HG03066 (cell line): ENCODE measurements around the gene ACSL3.
"Not testable (repeated sequence)": the region's sequence is repeated elsewhere in the genome, so short reads cannot be mapped to it uniquely, and the experiment has no call there.

Source experiments
- ATAC-seq: cut with Tn5 transposase; IDR thresholded peaks from one replicate; pipeline ENCODE4 v1.9.1; 2021; ENCODE audit warnings: low read depth; ENCODE audit not compliant: unreplicated experiment

The ACSL3 gene

DNA sequence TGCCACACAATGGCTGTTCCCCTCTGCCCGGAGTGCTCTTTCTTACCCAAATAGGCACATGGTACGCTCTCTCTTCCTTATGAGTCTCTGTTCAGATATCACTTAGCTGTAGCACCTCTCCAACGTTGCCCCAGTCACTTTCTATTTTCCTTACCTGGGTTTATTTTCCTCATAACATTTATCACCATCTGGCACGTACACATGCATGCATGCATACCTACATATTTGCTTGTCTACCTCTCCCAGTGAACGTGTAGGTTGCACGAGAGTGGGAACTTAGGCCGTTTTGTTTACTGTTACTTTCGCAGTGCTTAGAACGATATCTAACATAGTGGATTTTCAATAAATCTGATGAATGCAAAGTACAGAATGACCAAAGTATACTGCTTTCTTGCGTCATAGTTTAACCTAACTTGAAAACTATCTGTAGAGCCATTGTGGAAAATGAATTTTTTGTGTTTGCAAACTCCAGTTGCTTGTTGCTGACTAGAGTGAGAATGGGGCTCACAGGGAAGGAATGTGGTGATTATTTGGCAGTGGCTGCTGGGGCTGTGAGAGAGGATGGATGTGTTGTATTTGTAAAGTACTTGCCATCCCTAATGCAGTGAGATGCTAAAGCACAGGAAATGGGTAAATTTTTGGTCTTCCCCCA lies 47.1 kb downstream of the ACSL3 start:
- no peak for ATAC-seq

DNA sequence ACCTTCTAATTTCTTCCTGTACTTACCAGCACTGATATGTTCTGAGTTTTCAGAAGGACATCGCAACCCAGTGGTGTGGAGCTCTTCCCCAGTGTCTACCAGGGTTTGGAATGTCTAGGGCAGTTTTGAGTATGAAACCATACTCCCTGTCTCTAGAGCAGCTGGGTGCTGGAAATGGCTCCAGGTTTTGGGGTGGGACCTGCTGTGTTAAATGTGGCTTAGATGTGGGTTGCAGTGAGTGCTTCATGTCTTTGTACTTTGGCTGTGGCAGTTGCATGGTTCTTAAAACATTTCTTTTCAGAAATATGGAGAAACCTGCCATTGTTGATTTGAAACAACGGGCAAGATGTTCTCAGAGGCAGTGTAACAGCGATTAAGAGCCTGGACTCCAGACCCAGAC lies 48.5 kb downstream of the ACSL3 start:
- ATAC-seq, result no peak

DNA sequence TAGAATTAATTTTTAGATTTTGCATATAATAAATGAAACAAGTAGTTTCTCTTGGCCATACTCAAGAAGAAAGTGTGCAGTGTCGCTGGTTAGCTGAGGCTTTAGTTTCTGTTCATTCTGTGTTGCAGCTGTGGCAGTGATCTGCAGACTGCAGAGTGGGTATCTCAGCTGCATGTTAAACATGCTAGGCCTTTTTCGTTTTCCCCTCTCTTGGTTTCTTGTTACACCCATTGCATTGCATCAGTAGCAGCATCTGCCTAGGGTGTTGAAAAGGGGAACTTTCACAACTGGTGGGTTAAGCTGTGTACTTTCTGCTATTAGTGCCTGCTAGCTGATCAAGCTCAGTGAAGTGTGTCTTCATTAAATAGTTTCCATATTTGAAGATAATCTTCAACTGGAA lies 51.3 kb downstream of the ACSL3 start:
- peak; percentile 95 for ATAC-seq

DNA sequence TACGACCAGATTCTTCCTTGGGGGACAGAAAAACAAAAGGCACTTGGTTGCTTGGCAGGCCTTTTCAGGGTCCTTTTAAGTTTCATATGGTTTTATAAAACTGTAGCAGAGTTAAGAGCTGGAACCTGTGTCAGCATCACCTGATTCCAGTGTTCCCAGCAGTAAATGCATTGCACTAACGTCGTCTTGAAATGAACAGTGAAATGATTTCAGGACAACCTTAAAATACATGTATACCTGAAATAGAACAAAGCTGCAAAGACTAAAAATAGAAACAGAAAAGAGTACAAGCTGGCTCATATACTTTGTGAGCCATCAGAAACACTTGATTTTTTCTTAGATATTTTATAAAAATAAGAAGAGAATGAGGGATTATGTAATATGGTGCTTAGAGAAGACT lies 51.9 kb downstream of the ACSL3 start:
- ATAC-seq, result no peak

DNA sequence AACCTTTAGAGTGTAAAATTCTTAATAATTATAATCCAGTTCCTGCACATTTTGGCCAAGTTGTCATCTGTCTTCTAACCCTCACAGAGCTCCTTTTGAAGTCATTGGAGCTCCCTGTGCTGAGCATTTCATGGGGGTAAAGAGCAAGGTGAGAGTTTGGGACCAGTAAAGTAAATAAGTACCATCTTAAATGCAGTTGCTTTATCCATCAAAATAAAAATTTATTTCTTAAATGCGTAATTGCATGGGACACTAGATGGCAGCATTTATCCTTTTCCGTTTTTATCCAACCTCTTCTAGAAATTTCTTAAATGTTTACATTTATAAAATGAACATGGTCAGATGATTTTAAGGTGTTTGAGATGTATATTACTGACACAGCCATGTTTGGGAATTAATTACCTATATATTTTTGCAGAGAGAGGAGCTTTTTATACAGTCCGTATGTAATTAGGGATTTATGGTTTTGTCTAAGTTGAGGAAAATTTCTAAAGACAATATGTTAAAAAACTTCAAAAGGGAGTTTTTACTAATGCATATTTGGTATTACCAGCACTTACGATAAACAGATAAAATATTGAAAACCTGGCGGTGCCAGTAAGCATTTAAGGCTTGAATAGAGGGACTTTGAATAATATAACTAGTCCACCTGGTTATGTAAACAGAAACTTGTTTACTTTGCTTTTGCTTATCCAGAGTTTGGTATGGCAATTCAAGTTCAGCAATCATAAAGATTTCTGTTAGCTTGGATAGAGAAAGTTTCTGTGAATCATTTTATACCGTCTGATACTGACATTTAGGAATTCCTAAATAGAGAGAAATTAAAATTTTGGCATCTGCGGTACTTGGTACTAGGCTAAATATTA lies 54.5 kb downstream of the ACSL3 start:
- no peak for ATAC-seq

DNA sequence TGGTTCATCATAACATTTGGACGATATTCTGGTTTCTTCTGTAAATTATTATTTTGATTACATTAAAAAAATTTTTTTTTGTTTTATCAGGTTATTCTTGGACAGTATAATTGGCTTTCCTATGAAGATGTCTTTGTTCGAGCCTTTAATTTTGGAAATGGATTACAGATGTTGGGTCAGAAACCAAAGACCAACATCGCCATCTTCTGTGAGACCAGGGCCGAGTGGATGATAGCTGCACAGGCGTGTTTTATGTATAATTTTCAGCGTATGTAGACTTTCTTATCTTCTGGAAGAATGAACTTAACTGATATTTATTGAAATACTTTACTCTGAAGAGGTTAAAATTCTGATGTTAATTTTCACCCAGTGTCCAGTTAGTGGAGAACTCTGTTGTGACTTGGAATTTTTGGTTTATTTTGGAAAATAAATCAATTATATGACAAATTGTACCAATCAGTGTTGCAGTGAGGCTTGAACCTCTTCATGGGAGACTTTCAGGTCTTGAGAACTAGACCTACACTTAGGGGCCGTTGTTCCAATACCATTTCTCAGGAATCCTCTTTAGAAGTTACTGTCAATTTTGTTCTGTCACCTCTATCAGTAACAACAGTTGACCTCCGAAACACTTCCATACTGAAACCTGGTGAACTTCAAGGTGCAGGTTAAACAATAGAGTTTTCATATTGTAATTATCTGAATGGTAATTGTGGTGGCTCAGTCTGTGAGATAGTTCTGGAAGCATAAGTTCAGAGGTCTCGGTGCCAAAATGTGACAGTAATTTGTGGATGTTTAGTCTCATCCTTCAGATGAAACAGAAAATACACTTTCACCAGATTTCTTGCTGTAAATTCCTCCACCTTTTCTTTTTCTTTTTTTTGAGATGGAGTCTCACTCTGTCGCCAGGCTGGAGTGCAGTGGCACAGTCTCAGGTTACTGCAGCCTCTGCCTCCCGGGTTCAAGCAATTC lies 55.7 kb downstream of the ACSL3 start:
- no peak for ATAC-seq

DNA sequence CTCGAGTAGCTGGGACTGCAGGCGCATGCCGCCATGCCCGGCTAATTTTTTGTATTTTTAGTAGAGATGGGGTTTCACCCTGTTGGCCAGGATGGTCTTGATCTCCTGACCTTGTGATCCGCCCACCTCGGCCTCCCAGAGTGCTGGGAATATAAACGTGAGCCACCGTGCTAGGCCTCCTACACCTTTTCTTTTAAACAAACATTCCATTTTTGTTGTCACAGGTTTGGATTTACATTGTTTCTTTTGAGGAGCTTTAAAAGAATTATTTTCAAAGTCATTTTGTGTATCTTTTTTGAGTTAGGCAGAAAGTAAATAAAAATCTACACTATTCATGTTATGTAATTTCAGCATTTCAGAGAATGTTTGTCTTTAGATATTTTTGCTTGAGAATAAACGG lies 56.4 kb downstream of the ACSL3 start:
- ATAC-seq, result not testable (repeated sequence)

DNA sequence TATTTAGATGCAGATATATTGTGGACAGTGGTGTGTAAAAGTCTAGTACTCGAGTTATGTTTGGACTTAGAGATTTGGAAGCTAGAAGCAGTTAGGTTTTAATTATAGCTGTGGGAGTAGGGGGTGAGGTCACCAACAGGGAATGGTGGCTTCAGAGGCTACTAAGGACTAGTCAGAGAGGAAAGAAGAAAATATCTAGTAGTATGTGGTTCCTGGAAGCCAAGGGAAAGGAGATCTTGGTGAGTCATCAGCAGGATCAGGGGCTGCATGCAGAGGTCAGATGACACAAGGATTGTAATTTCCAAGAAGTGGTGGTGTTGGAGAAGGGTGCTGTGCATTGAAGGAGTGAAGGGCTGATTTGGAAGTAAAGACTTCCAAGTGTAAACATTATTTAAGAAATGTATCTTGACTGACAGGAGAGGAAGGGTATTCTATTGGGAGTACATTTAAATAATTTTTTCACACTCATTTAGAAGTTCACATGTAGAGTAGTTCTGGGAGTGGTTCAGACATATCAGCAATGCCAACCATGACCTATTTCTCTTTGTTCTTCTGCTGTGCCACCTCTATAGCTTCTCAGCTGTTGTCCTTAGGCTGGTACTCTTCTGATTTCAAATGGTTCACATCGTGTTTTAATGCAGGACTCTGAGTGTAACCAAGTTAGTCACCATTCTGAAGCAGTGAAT lies 59.1 kb downstream of the ACSL3 start:
- no peak for ATAC-seq

DNA sequence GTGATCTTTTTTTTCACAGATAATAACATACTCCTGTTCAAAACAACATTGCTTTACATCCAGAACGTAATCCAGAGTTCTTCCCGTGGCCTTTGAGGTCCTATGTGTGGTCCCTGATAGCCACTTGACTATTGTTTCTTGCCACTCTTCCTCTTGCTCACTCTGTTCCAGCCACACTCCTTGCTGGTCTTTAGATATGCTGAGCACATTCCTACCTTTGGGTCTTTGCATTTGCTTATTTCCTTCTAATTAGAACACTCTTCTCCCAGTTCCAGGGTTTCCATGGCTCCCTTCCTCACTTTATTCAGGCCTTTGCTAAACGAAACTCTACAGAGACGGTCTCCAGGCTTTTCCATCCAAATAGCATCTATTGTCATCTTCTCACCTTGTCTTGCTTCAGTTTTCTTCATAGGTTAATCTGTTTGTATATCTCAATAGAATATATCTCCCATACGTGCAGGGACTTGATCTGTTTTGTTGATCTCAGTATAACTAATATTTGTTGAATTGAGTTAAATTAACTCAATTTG lies 59.9 kb downstream of the ACSL3 start:
- no peak for ATAC-seq

DNA sequence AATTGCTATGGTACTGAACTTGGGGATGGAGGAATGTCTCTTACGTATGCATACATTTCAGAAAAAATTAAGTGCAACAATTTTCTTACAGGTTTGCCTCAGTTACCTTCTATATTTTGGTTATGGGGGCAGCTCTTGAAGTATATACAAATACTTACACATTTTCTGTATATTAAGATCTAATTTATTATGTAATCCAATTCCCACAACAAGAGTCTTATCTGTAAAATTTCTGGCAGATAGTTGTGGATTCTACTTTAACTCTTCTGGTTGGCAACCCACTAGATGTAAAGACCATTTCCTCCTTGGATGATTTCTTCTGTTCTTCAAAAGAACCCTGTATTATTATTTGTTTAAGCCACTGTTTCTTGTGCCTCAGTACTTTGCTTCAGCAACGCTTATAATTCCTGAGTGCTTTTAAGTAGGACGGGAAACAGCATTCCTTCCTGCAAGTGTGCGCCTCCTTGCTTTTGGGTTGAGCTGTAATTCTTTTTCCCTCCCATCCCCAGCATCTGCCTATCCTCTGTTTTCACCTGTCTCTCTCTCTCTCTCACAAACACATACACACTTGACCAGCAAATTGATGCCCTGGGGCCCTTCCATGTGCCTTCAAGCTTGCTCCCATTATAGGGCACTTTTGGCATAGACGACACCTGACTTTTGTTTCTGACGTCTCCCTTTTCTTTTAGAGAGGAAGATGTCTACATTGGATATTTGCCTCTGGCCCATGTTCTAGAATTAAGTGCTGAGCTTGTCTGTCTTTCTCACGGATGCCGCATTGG lies 61.4 kb downstream of the ACSL3 start:
- no peak for ATAC-seq

DNA sequence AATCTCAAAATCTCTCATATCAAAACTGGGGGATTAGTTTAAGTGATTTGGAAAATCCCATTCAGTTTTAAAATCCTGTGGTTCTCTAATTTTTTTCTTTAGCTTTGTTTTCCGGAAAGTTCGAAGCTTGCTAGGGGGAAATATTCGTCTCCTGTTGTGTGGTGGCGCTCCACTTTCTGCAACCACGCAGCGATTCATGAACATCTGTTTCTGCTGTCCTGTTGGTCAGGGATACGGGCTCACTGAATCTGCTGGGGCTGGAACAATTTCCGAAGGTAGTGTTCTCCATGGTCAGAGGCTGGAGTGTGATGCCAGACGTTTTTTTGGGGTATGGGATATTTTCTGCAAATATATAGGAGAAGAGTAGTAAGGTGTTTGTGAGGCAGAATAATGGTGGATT lies 66.1 kb downstream of the ACSL3 start:
- ATAC-seq, result no peak

DNA sequence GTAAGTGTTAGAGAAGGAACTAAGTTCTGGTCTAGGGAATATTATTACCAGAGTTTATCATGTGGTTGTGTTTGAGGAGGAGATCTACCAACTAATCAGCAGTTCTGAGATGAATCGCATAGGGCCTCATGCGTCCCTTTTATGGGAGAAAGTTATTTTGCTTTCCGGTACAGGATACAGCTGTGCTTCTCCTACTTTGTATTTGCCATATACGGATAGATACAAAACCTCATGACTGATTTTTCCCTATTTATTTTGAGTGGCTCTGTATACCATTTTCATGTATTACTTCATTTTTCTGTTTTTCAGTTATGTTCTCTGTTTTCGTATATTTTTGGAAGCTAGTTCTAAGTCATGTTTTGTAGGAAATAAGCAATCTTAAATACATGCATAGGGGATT lies 66.8 kb downstream of the ACSL3 start:
- no peak for ATAC-seq

DNA sequence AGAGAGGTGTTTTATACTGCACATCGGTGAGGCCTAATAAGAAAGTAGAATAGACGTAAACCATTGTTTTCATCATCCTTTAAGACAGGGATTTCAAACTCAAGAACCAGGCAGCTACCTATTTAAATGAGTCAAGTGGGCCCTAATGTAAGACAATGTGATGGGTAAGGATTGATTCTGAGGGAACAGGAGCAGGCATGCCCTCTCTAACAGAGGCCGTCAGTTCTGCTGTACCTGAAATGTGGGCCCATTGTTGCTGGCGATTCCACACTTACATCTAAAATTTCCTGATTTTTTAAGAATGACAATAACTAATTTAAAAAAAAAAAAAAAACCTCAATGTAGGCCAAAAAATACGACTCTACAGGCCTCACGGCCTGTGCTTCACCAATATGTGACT lies 67.5 kb downstream of the ACSL3 start:
- no peak for ATAC-seq

DNA sequence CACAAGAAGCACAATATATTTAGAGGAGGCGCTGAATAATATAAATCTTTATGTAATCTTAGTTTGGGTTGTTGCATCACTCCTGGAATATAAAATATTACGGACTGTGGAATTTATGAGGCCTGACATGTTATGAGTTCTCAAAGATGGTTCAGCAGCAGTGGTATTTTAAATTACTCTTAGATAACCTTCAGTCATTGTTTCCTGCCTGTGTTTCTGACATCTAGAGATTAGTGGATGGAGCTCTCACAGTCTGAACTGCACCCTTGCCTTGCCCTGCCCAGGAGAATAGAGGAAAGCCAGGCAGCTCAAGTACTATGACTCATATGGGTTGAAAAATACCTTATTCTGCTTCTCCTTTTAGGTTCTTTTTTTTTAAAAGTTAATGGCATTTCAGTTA lies 70.0 kb downstream of the ACSL3 start:
- ATAC-seq, result no peak

DNA sequence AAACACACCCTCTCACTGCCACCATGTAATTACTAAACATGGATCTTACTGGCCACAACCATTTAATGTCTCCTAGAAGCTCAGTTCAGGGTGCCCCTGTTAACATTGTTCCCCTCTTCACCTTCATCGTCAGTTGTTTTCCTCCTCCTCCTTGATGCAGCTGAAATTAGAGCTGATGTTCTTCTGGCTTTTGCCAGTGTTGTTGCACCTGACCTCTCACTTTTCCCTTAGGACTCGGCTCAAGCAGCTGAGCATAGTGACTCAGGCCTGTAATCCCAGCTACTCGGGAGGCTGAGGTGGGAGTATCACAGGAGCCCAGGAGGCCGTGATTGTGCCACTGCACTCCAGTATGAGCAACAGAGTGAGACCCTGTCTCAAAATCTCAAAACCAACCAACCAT lies 70.8 kb downstream of the ACSL3 start:
- no peak for ATAC-seq

DNA sequence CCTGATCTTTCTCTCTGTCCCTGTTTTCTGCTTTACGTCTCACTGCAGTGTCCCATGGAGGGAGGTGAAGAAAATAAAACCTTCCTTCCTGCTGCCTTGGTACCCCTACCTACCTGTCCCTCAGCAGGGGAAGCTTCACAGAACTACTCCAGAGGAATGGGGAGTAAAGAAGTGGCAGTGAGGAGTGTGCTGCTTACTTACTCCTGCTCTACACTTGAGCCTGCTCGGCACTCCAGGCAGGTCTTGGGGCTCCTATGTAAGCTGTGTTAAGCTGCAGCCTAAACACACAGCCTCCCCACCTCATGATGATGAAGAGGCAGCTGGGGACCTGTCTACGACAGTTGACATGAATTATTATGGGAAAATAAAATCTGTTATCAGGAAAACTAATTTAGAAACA lies 72.6 kb downstream of the ACSL3 start:
- ATAC-seq, result no peak

DNA sequence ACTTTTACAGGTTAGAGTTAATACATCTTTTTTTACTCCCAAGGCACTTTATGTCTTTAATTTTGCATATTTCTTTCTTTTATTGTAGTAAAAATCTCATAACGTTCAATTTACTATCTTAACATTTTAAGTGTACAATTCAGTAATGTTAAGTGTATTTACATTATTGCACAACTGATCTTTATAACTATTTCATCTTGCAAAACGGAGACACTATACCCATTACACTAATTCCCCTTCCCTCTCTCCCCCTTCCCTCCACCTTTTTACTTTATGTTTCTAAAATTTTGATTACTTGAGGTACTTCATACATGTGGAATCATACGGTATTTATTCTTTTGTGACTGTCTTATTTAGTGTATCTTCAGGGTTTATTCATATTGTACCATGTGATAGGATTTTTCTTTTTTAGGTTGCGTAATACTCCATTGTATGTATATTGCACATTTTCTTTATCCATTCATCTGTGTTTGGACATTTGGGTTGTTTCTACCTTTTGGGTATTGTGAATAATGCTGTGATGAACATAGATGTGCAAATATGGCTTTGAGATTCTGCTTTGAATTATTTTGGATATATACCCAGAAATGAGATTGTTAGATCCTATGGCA lies 75.0 kb downstream of the ACSL3 start:
- ATAC-seq, result no peak

DNA sequence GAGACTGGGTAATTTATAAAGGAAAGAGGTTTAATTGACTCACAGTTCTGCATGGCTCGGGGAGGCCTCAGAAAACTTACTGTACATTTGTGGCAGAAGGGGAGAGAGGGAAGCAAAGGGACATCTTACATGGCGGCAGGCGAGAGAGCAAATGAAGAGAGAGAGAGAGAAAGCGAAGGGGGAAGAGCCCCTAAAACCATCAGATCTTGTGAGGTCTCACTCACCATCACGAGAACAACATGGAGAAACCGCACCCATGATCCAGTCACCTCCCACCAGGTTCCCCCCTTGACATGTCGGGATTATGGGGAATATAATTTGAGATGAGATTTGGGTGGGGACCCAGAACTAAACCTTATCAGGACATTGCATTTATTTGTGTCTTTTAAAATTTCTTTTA lies 75.9 kb downstream of the ACSL3 start:
- no peak for ATAC-seq

DNA sequence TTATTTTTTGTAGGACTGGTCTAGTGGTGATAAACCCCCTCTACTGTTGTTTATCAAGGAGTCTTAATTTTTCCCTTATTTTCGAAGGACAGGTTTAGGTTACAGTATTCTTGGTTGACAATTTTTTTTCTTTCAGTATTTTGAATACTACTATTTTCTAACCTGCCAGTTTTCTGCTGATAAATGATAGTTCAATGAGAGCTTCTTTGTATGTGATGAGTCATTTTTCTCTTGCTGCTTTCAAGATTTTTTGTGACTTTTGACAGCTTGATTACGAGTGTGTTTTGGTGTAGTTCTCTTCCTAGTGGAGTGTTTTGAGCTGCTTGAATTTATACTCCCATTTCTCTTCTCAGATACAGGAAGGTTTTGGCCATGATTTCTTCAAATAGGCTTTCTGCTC lies 77.5 kb downstream of the ACSL3 start:
- no peak for ATAC-seq
